HG03025 (cell line): ENCODE measurements around the gene MAPK6.
A peak's percentile ranks its signal among the peaks of the same experiment; 100 is the strongest.

Experiments used
- ATAC-seq: cut with Tn5 transposase; IDR thresholded peaks from one replicate; pipeline ENCODE4 v1.9.1; 2021; ENCODE audit warnings: mild to moderate bottlenecking, moderate library complexity; ENCODE audit not compliant: unreplicated experiment, low FRiP score

The MAPK6 gene

GRCh38 chr15:52010633-52011595 lies 8.1 kb upstream of the MAPK6 start:
- ATAC-seq: no peak

GRCh38 chr15:52011711-52012144 lies 7.3 kb upstream of the MAPK6 start:
- no peak for ATAC-seq

- ATAC-seq: no peak
Measured at GRCh38 chr15:52012210-52012609, 6.8 kb upstream of the MAPK6 start.

GRCh38 chr15:52013151-52013791 lies 5.7 kb upstream of the MAPK6 start:
- ATAC-seq: no peak

GRCh38 chr15:52014616-52015015 lies 4.4 kb upstream of the MAPK6 start:
- no peak for ATAC-seq

- no peak for ATAC-seq
Measured at GRCh38 chr15:52016316-52016715, 2.7 kb upstream of the MAPK6 start.

- ATAC-seq: no peak
Measured at GRCh38 chr15:52018244-52018643, 775 bp upstream of the MAPK6 start.

GRCh38 chr15:52019394-52020220 lies 588 bp downstream of the MAPK6 start:
- peak; percentile 54 for ATAC-seq

GRCh38 chr15:52020221-52021085 lies 1.4 kb downstream of the MAPK6 start:
- no peak for ATAC-seq

GRCh38 chr15:52021128-52021671 lies 2.2 kb downstream of the MAPK6 start:
- no peak for ATAC-seq

GRCh38 chr15:52021892-52022540 lies 3.0 kb downstream of the MAPK6 start:
- no peak for ATAC-seq

- no peak for ATAC-seq
Measured at GRCh38 chr15:52023169-52023922, 4.3 kb downstream of the MAPK6 start.

GRCh38 chr15:52028431-52029093 lies 9.5 kb downstream of the MAPK6 start:
- ATAC-seq: no peak

- ATAC-seq: no peak
Measured at GRCh38 chr15:52030010-52030409, 11.0 kb downstream of the MAPK6 start.

GRCh38 chr15:52031556-52031955 lies 12.5 kb downstream of the MAPK6 start:
- ATAC-seq: no peak

- ATAC-seq: no peak
Measured at GRCh38 chr15:52037889-52038505, 19.0 kb downstream of the MAPK6 start.
